ENCODE results near the gene BMPR1B. TPM values are rescaled to one million over a fixed set of nuclear protein-coding genes. Genes with fewer than 3 reads are reported as not detected.

BMPR1B gene
- total and polyA plus RNA-seq, 9 of the 15 experiments (the other 6 are each of a cell fraction or from before 2014, with no cell fraction given): 0.01 TPM; not detected in 8

DNA sequence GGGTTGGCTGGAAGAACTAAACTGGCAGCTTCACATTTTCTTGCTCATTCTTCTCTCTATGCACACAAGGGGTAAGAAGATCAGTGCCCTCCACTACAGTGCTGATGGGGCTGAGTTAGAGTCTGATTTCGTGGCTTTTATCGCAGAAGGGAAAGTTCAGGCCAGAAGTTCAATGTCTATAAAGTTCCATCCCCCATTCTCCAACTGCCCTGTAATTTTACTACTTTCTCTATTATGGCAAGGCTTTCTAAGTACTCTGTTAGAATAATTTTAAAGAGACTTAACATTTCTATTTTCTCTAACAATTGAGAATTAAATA, 293.9 kb downstream of the BMPR1B start (continued):
- TF ChIP-seq, protein P1, sequence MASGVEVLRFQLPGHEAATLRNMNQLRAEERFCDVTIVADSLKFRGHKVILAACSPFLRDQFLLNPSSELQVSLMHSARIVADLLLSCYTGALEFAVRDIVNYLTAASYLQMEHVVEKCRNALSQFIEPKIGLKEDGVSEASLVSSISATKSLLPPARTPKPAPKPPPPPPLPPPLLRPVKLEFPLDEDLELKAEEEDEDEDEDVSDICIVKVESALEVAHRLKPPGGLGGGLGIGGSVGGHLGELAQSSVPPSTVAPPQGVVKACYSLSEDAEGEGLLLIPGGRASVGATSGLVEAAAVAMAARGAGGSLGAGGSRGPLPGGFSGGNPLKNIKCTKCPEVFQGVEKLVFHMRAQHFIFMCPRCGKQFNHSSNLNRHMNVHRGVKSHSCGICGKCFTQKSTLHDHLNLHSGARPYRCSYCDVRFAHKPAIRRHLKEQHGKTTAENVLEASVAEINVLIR (CRISPR knock-in tag; IDR thresholded peaks at IDR 0.05): no peak

GRCh38 chr4:95058991-95059390, 301.2 kb downstream of the BMPR1B start:
- in situ Hi-C loops (cut with MboI): no loop called here
- TF ChIP-seq TARDBP (IDR thresholded peaks at IDR 0.05) (no peak), TAF7 (tag; IDR thresholded peaks at IDR 0.05) (no peak), ZNF134 (CRISPR knock-in tag; conservative IDR thresholded peaks at IDR 0.05) (no peak), IRF1 (CRISPR knock-in tag; IDR thresholded peaks at IDR 0.05; ENCODE audit: borderline replicate concordance) (no peak), MNT (conservative IDR thresholded peaks at IDR 0.05) (no peak)
- TF ChIP-seq, protein P2, sequence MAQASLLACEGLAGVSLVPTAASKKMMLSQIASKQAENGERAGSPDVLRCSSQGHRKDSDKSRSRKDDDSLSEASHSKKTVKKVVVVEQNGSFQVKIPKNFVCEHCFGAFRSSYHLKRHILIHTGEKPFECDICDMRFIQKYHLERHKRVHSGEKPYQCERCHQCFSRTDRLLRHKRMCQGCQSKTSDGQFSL (CRISPR knock-in tag; IDR thresholded peaks at IDR 0.05): no peak
- TF ChIP-seq, protein P2 (tag; IDR thresholded peaks at IDR 0.05): no peak
- TF ChIP-seq, protein P3, sequence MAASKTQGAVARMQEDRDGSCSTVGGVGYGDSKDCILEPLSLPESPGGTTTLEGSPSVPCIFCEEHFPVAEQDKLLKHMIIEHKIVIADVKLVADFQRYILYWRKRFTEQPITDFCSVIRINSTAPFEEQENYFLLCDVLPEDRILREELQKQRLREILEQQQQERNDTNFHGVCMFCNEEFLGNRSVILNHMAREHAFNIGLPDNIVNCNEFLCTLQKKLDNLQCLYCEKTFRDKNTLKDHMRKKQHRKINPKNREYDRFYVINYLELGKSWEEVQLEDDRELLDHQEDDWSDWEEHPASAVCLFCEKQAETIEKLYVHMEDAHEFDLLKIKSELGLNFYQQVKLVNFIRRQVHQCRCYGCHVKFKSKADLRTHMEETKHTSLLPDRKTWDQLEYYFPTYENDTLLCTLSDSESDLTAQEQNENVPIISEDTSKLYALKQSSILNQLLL (CRISPR knock-in tag; IDR thresholded peaks at IDR 0.05; ENCODE audit: borderline replicate concordance): no peak

More at GRCh38 chr4:95058991-95059390, 301.2 kb downstream of the BMPR1B start:
- Histone ChIP-seq H3K9me3 (replicated peaks; ENCODE audit: control insufficient read depth, insufficient read depth, low read depth, low read length) (no peaks in the 10 kb centered on the region), H3K9me1 (ENCODE audit: control insufficient read depth, insufficient read depth, low read length) (no peaks in the 10 kb centered on the region), H3K9ac (ENCODE audit: insufficient read depth in 1 of 2, low read depth in 2 of 2, low read length in 2 of 2) (no peak overlapping the region), H4K20me1 (replicated peaks; ENCODE audit: control insufficient read depth, insufficient read depth, low read length) (no peaks in the 10 kb centered on the region), H3K79me2 (ENCODE audit: control insufficient read depth, insufficient read depth, low read length) (no peaks in the 10 kb centered on the region), H3K4me1 (replicated peaks in 1 of 2; ENCODE audit: control insufficient read depth in 2 of 2, insufficient read depth in 2 of 2, low read length in 2 of 2) (no peaks in the 10 kb centered on the region), H3K4me3 (no peak overlapping the region), H3K4me2 (ENCODE audit: insufficient read depth, low read length) (no peak overlapping the region), H3K27ac (ENCODE audit: extremely low read depth, low read depth, low read length) (no peak overlapping the region), H3K27me3 (ENCODE audit: control insufficient read depth in 2 of 2, insufficient read depth in 2 of 2, low read length in 2 of 2) (no peaks in the 10 kb centered on the region), H2AFZ (ENCODE audit: low read depth, low read length) (no peak overlapping the region), H3K36me3 (ENCODE audit: control insufficient read depth, insufficient read depth, low read length) (no peaks in the 10 kb centered on the region)
- WGBS (ENCODE audit: insufficient coverage, low coverage, missing lambda C conversion rate): 0% methylated on average over 1 of the region's 1 CpG
- ChIA-PET CTCF (ENCODE audit: low intra/inter-chr PET ratio) (no interaction called here), POLR2A (no interaction called here)
- intact Hi-C loops (cut with micrococcal nuclease): no loop called here
- DNase-seq (ENCODE audit: extremely low read depth in 1 of 4, low spot score in 3 of 4) (no peak), ATAC-seq (no peak), FAIRE-seq (no peak)
- BruUV-seq (replicated peaks): no TSS peak
